ENCODE data around the gene UEVLD. TPM values are rescaled to one million over a fixed set of nuclear protein-coding genes. Genes with fewer than 3 reads are reported as not detected.

The UEVLD gene
- total and polyA plus RNA-seq, 4 donors, result 5.7 to 15.5 (median 6.7) TPM

GRCh38 chr11:18564149-18564548 lies 24.4 kb downstream of the UEVLD start:
- Histone ChIP-seq H3K9me3 (ENCODE audit: control insufficient read depth in 4 of 4, low read length in 3 of 4) (no peaks in the 10 kb centered on the region), H3K9ac (ENCODE audit: low read depth in 1 of 2, low read length in 2 of 2) (no peak overlapping the region), H3K4me3 (ENCODE audit: low read depth in 1 of 3, low read length in 3 of 3) (no peak overlapping the region), H3K27ac (ENCODE audit: low read depth in 1 of 2, low read length in 2 of 2) (no peak overlapping the region), H3K4me1 (ENCODE audit: control insufficient read depth in 4 of 4, insufficient read depth in 4 of 4, low read length in 3 of 4) (no peaks in the 10 kb centered on the region), H3K36me3 (ENCODE audit: control insufficient read depth in 4 of 4, insufficient read depth in 3 of 4, low read depth in 1 of 4, low read length in 3 of 4) (peaks cover 3 to 25% (median 17%) of the 10 kb centered on the region in 4 donors), H3K27me3 (ENCODE audit: control insufficient read depth in 4 of 4, insufficient read depth in 4 of 4, low read length in 3 of 4) (no peaks in the 10 kb centered on the region)
- DNase-seq (ENCODE audit: low spot score), result no peak
- no peak for TF ChIP-seq GABPA (IDR thresholded peaks at IDR 0.05 in 1 of 2, conservative IDR thresholded peaks at IDR 0.05 in 1 of 2)
- TF ChIP-seq YY1 (IDR thresholded peaks at IDR 0.05), result no peak
- no peak for TF ChIP-seq MAX (IDR thresholded peaks at IDR 0.05)
- no peak for TF ChIP-seq TAF1 (conservative IDR thresholded peaks at IDR 0.05)
- TF ChIP-seq REST (IDR thresholded peaks at IDR 0.05), result no peak
- TF ChIP-seq RXRA (IDR thresholded peaks at IDR 0.05), result no peak
- TF ChIP-seq SP1 (IDR thresholded peaks at IDR 0.05), result no peak
- no peak for TF ChIP-seq ZBTB33 (IDR thresholded peaks at IDR 0.05)
- no peak for TF ChIP-seq ATF3 (IDR thresholded peaks at IDR 0.05)
- TF ChIP-seq JUND (IDR thresholded peaks at IDR 0.05), result no peak
- no peak for TF ChIP-seq FOXA1 (IDR thresholded peaks at IDR 0.05)
- TF ChIP-seq CTCF (IDR thresholded peaks at IDR 0.05; ENCODE audit: low read depth, low read length, missing input control), result no peak

- Histone ChIP-seq H3K4me1 (ENCODE audit: control insufficient read depth in 4 of 4, insufficient read depth in 4 of 4, low read length in 3 of 4) (no peaks in the 10 kb centered on the region), H3K4me3 (ENCODE audit: low read depth in 1 of 3, low read length in 3 of 3) (no peak overlapping the region), H3K9ac (ENCODE audit: low read depth in 1 of 2, low read length in 2 of 2) (no peak overlapping the region), H3K27me3 (ENCODE audit: control insufficient read depth in 4 of 4, insufficient read depth in 4 of 4, low read length in 3 of 4) (no peaks in the 10 kb centered on the region), H3K36me3 (ENCODE audit: control insufficient read depth in 4 of 4, insufficient read depth in 3 of 4, low read depth in 1 of 4, low read length in 3 of 4) (peaks cover 3 to 25% (median 17%) of the 10 kb centered on the region in 4 donors), H3K9me3 (ENCODE audit: control insufficient read depth in 4 of 4, low read length in 3 of 4) (no peaks in the 10 kb centered on the region), H3K27ac (ENCODE audit: low read depth in 1 of 2, low read length in 2 of 2) (no peak overlapping the region)
- DNase-seq (ENCODE audit: low spot score), result no peak
- WGBS, result 93% methylated on average over 2 of the region's 2 CpGs
- TF ChIP-seq NR2F2 (IDR thresholded peaks at IDR 0.05), result no peak
- TF ChIP-seq REST (IDR thresholded peaks at IDR 0.05), result no peak
- TF ChIP-seq MAX (IDR thresholded peaks at IDR 0.05), result no peak
These were observed 25.3 kb downstream of the UEVLD start for GRCh38 chr11:18563090-18563730.
